Adrenal gland (tissue), 12 donors: ENCODE data around the gene NOS3. TPM values are rescaled to one million over a fixed set of nuclear protein-coding genes. Genes with fewer than 3 reads are reported as not detected.
A peak's percentile ranks its signal among the peaks of the same experiment; 100 is the strongest.

Source experiments
- DNase-seq, 7 donors: peaks; one replicate each; pipeline ENCODE4 v3.0.0-alpha.2; 2019 to 2020
- H3K27ac ChIP-seq, 5 donors: fragments of 200-600 bp; sonication (generic) in 4 of 5; 1 replicate in 3 of 5; 2 replicates in 2 of 5; pipeline versions ENCODE4 v1.5.1 to v1.8.0; 2016 to 2020; ENCODE audit warnings: mild to moderate bottlenecking in 1 of 5
- H3K27me3 ChIP-seq: fragments of 200-600 bp; 2 replicates; pipeline ENCODE4 v1.8.0; 2021
- H3K36me3 ChIP-seq, 2 donors: fragments of 200-600 bp; replicated peaks in 1 of 2; 1 replicate in 1 of 2; 2 replicates in 1 of 2; pipeline versions ENCODE4 v1.5.1 to v1.8.0; 2018 to 2022
- H3K4me1 ChIP-seq, 2 donors: fragments of 200-600 bp; replicated peaks in 1 of 2; 1 replicate in 1 of 2; 2 replicates in 1 of 2; pipeline versions ENCODE4 v1.5.1 to v1.8.0; 2018 to 2021
- H3K4me3 ChIP-seq, 4 donors: fragments of 200-600 bp; sonication (generic) in 3 of 4; one replicate each; pipeline ENCODE4 v1.5.1; 2016 to 2018
- H3K9me3 ChIP-seq, 3 donors: fragments of 200-600 bp; sonication (generic) in 1 of 3; replicated peaks in 1 of 3; 1 replicate in 2 of 3; 2 replicates in 1 of 3; pipeline versions ENCODE4 v1.5.1 to v1.8.0; 2016 to 2021
- POLR2A ChIP-seq, 2 donors: fragments of 450-650 bp; IDR thresholded peaks; one replicate each; pipeline ENCODE4 v1.6.1; 2017; ENCODE audit warnings: antibody characterized with exemption in 2 of 2, mild to moderate bottlenecking in 2 of 2, moderate library complexity in 1 of 2
- WGBS, 4 donors: extraction: QIAGEN DNeasy Blood & Tissue Kit in 2 of 4; methylation state at CpG; one replicate each; pipeline versions ENCODE4 v1.1.5 to v1.1.7; 2013 to 2017; 5-methylcytosine and 5-hydroxymethylcytosine counted together
- intact Hi-C, 2 donors: fragments of 100-400 bp; cut with DNase I; formaldehyde crosslinking; loops; one replicate each; pipeline versions ENCODE4 v1.14.1 to v1.15.0; 2022 to 2023
- polyA plus RNA-seq, 3 donors: library from polyadenylated mRNA; stranded (reverse); fragments of 200-250 nt in 2 of 3; fragments of 350-450 nt in 1 of 3; fragmentation: Illumina TruSeq in 1 of 3; extraction: RNeasy Lipid Tissue Mini Kit (QIAGEN cat#74804) in 1 of 3; gene quantifications; one replicate each; pipeline ENCODE4 v1.2.3, GENCODE V29; 2013 to 2014
- total RNA-seq, 9 donors: library from RNA; depleted of rRNA in 4 of 9; stranded (reverse); fragments of >200 nt in 4 of 9; fragments of 120-200 nt in 1 of 9; fragmentation: NEBNext Ultra II Directional in 1 of 9; extraction: Animal tissue kit (Norgen Biotek cat#: 25700) in 1 of 9; gene quantifications; one replicate each; pipeline versions ENCODE4 v1.1.0 to v1.2.4, GENCODE V29; 2013 to 2023
- TF ChIP-seq, protein P1 (sequence below), 6 experiments: fragments of 450-650 bp in 4 of 6; fragments of 200-600 bp in 2 of 6; sonication (generic) in 1 of 6; IDR thresholded peaks; 1 replicate in 5 of 6; 2 replicates in 1 of 6; pipeline versions ENCODE4 v1.5.1 to v1.8.0; 2016 to 2021; ENCODE audit warnings: antibody characterized with exemption in 6 of 6, mild to moderate bottlenecking in 2 of 6, moderate library complexity in 1 of 6
- donor health status: healthy with polysubstance abuse.
- donor health status: Bipolar disorder and iron deficiency.
- donor health status: DM: yes; HTN: yes; CAD: no.
- donor health status: DM: no; HTN: no; CAD: no.
- donor health status: DM: no; HTN: no; CAD: no.
- donor health status: DM: yes; HTN: yes; CAD: no.

The NOS3 gene
- total and polyA plus RNA-seq, 12 donors = 2.2 to 26.5 (median 15.1) TPM

DNA sequence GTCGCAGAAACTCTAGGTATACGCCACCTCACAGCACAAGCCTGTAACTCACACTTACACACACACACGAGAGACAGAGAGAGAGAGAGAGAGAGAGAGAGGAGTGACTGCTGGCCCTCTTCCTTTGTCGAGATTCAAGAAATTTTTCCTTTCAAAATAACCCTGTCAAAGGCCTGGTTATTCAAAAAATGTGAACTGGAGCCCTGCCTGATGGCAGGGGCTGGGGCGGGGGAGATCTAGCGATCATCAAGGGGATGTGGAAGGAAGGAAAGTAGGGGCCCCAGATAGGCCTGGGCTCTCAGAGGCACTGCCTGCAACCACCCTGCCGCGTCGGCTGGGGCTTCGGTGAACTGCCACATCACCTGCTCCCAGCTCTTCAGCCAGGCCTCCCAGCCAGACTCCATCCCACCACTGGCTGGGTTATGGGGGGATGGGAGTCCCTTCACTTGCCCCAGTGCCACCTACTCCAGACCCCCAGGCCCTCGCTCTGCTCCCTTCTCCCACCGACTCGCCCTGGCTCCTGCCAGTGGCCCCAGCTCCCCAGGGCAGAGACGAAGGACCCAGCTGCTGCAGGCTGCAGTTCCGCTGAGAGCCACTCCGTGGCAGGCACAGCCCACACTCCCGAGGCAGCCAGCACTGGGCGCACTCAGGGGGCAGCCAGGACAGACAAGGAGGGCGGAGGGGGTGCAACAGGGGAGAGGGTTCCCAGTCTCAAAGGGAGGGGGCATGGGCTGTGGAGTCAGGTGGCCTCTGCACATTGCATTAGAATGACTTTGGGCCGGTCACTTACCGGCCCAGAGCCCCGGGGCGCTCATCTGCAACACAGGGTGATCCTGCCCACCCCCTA lies 28.0 kb upstream of the NOS3 start:
- WGBS, 4 donors = 36 to 55% (median 41%) methylated on average over 13 to 23 of the region's 23 CpGs
- Histone ChIP-seq H3K27me3 (no peaks in the 10 kb centered on the region), H3K4me3 (no peak overlapping the region), H3K36me3 (no peaks in the 10 kb centered on the region), H3K27ac (peak overlapping the region in 1 of 5 donors; percentile 56), H3K9me3 (no peaks in the 10 kb centered on the region), H3K4me1 (peaks cover 0 to 15% of the 10 kb centered on the region in 2 donors)
- TF ChIP-seq, protein P1, sequence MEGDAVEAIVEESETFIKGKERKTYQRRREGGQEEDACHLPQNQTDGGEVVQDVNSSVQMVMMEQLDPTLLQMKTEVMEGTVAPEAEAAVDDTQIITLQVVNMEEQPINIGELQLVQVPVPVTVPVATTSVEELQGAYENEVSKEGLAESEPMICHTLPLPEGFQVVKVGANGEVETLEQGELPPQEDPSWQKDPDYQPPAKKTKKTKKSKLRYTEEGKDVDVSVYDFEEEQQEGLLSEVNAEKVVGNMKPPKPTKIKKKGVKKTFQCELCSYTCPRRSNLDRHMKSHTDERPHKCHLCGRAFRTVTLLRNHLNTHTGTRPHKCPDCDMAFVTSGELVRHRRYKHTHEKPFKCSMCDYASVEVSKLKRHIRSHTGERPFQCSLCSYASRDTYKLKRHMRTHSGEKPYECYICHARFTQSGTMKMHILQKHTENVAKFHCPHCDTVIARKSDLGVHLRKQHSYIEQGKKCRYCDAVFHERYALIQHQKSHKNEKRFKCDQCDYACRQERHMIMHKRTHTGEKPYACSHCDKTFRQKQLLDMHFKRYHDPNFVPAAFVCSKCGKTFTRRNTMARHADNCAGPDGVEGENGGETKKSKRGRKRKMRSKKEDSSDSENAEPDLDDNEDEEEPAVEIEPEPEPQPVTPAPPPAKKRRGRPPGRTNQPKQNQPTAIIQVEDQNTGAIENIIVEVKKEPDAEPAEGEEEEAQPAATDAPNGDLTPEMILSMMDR (IDR thresholded peaks at IDR 0.05) = peak; percentile 73 to 93 (median 82)
- TF ChIP-seq POLR2A (IDR thresholded peaks at IDR 0.05) = no peak
- peak; percentile 30 to 81 (median 56) for DNase-seq
- intact Hi-C loops = no loop called here

DNA sequence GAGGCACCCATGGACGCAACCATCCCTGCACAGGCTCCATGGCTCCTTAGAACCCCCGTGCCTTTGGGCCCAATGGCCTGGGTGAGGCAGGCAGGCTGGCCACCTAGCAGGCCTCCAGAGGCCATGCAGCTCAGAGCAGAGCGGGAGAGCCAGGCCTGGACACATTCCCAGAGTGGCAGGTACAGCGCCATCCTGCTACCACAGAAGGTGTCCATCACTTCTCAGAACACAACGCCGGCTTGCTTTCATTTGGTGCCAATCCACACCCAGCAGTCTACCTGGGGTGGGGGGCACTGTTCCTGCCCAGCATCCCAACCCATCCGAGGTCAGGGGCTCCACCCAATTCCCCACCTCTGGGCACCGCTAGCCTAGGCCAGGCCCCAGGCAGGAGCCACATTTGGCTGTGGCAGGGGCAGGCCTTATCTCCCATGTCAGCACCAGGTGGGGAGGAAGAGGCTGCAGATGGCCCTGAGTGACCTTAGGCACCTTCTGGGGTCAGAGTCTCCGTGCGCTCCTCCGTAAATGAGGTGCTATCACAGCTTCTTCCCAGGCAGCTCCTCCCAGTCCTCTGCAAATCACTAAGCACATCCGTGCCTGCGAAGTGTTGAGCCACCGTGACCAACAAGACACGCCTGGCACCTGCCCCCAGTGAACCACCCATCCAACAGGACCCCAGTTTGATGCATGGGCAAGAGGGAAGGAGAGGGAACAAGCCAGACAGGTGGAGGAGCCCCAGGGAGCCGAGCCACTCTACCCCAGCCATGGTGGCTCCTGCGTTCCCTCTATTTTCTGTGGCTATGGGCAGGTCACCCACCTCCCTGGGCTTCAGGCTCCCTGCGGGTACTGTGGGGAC lies 26.9 kb upstream of the NOS3 start:
- Histone ChIP-seq H3K4me3 (no peak overlapping the region), H3K27me3 (no peaks in the 10 kb centered on the region), H3K9me3 (no peaks in the 10 kb centered on the region), H3K36me3 (no peaks in the 10 kb centered on the region), H3K27ac (peak overlapping the region in 1 of 5 donors; percentile 56), H3K4me1 (peaks cover 0 to 15% of the 10 kb centered on the region in 2 donors)
- TF ChIP-seq POLR2A (IDR thresholded peaks at IDR 0.05) = no peak
- TF ChIP-seq, protein P1 (IDR thresholded peaks at IDR 0.05) = no peak
- intact Hi-C loops = no loop called here
- 73 to 84% (median 81%) methylated on average over 11 to 18 of the region's 18 CpGs for WGBS, 4 donors
- no peak for DNase-seq

DNA sequence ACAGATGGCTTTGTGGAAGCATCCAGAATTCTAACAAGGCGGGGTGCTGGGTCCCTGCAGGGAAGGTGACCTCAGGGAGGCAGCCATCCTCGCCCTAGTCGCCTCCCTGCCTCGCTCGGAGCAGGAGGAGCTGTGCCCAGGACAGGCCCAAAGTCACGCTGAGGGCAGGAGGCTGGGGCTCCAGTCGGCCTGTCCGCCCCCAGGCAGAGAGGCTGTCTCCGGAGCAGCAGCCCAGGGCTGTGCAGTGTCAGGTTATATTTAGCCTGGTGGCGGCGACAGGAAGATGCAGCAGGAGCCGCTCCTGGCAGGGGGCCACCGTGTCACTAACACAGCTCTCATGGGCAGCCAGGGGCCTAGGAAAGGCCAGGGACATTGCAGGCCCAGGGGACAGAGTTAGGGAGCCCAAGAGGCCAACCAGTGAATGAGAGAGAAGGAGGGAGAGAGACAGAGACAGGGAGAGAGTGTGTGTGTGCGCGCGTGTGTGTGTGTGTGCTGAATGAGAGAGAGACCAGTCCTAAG lies 26.2 kb upstream of the NOS3 start:
- H3K4me3 ChIP-seq = no peak overlapping the region
- no peaks in the 10 kb centered on the region for H3K36me3 ChIP-seq
- H3K27me3 ChIP-seq = no peaks in the 10 kb centered on the region
- H3K9me3 ChIP-seq = no peaks in the 10 kb centered on the region
- peak overlapping the region in 1 of 5 donors; percentile 56 for H3K27ac ChIP-seq
- intact Hi-C loops = no loop called here
- WGBS, 4 donors = 46 to 57% (median 49%) methylated on average over 7 to 16 of the region's 16 CpGs
- H3K4me1 ChIP-seq = peaks cover 0 to 15% of the 10 kb centered on the region in 2 donors
- no peak for TF ChIP-seq POLR2A (IDR thresholded peaks at IDR 0.05)
- TF ChIP-seq, protein P1 (IDR thresholded peaks at IDR 0.05) = peak in 5 of 6 experiments; percentile 9 to 43 (median 15)
- DNase-seq = peak in 6 of 7 donors; percentile 36 to 94 (median 58)
